CD14-positive monocyte (primary cell): ENCODE measurements around the gene NDUFS5. TPM values are rescaled to one million over a fixed set of nuclear protein-coding genes. Genes with fewer than 3 reads are reported as not detected.
A peak's percentile ranks its signal among the peaks of the same experiment; 100 is the strongest.

Experiments used
- DNase-seq, 3 donors: peaks; one replicate each; pipeline ENCODE4 v3.0.0-alpha.2; 2011 to 2022
- H2AFZ ChIP-seq: 2 replicates; pipeline ENCODE4 v1.6.0; 2012; ENCODE audit warnings: mild to moderate bottlenecking, low read depth, low read length, inconsistent platforms; ENCODE audit not compliant: insufficient read depth, poor library complexity, severe bottlenecking
- H3K27ac ChIP-seq, 2 donors: 1 replicate in 1 of 2; 2 replicates in 1 of 2; pipeline ENCODE4 v1.5.1; 2012 to 2013; ENCODE audit warnings: low read length in 2 of 2, control low read depth in 1 of 2, inconsistent platforms in 1 of 2, low read depth in 1 of 2, mild to moderate bottlenecking in 1 of 2
- H3K27me3 ChIP-seq, 2 donors: one replicate each; pipeline versions ENCODE4 v1.6.0 to v1.6.1; 2011 to 2013; ENCODE audit warnings: low read length in 2 of 2; ENCODE audit not compliant: control insufficient read depth in 2 of 2, insufficient read depth in 2 of 2
- H3K36me3 ChIP-seq, 2 donors: replicated peaks in 1 of 2; 1 replicate in 1 of 2; 2 replicates in 1 of 2; pipeline versions ENCODE4 v1.5.1 to v1.6.1; 2012 to 2013; ENCODE audit warnings: low read length in 2 of 2, control low read depth in 1 of 2, inconsistent platforms in 1 of 2, mild to moderate bottlenecking in 1 of 2; ENCODE audit not compliant: insufficient read depth in 2 of 2, control insufficient read depth in 1 of 2
- H3K4me1 ChIP-seq, 2 donors: 1 replicate in 1 of 2; 2 replicates in 1 of 2; pipeline versions ENCODE4 v1.5.1 to v1.6.1; 2012 to 2013; ENCODE audit warnings: low read length in 2 of 2, control low read depth in 1 of 2, inconsistent platforms in 1 of 2, mild to moderate bottlenecking in 1 of 2, moderate library complexity in 1 of 2; ENCODE audit not compliant: insufficient read depth in 2 of 2, control insufficient read depth in 1 of 2
- H3K4me2 ChIP-seq: replicated peaks from 2 replicates; pipeline ENCODE3; 2012; ENCODE audit warnings: low read length, moderate library complexity, mild to moderate bottlenecking; ENCODE audit not compliant: poor library complexity, severe bottlenecking; ENCODE audit errors: extremely low read depth
- H3K4me3 ChIP-seq, 3 experiments: fragments of 200-600 bp in 1 of 3; sonication (generic) in 1 of 3; replicated peaks in 1 of 3; 1 replicate in 2 of 3; 2 replicates in 1 of 3; pipeline ENCODE4 v1.5.1; 2011 to 2013; ENCODE audit warnings: low read length in 3 of 3, mild to moderate bottlenecking in 3 of 3, control low read depth in 2 of 3, low read depth in 2 of 3, inconsistent platforms in 1 of 3, moderate library complexity in 1 of 3
- H3K79me2 ChIP-seq: 2 replicates; pipeline ENCODE4 v1.6.0; 2012; ENCODE audit warnings: mild to moderate bottlenecking, control low read depth, inconsistent platforms, low read length, moderate library complexity; ENCODE audit not compliant: insufficient read depth
- H3K9ac ChIP-seq: 2 replicates; pipeline ENCODE4 v1.6.0; 2017; ENCODE audit warnings: low read length, mild to moderate bottlenecking; ENCODE audit not compliant: insufficient read depth, poor library complexity, severe bottlenecking
- H3K9me3 ChIP-seq, 2 donors: replicated peaks in 1 of 2; 1 replicate in 1 of 2; 2 replicates in 1 of 2; pipeline versions ENCODE4 v1.5.1 to v1.6.1; 2012 to 2013; ENCODE audit warnings: low read length in 2 of 2, control low read depth in 1 of 2; ENCODE audit not compliant: control insufficient read depth in 1 of 2, insufficient read depth in 1 of 2
- H4K20me1 ChIP-seq: 2 replicates; pipeline ENCODE4 v1.6.0; 2012; ENCODE audit warnings: mild to moderate bottlenecking, low read length, control low read depth, moderate library complexity; ENCODE audit not compliant: insufficient read depth
- H3K27ac Mint-ChIP-seq, 7 donors: one replicate each; pipeline ENCODE4 v1.8.0; 2020; ENCODE audit warnings: mild to moderate bottlenecking in 7 of 7, mixed read lengths in 7 of 7, moderate library complexity in 6 of 7, inconsistent platforms in 2 of 7
- H3K27me3 Mint-ChIP-seq, 3 donors: one replicate each; pipeline ENCODE4 v1.8.0; 2021 to 2022; ENCODE audit warnings: low read depth in 3 of 3, mild to moderate bottlenecking in 3 of 3, mixed read lengths in 3 of 3, moderate library complexity in 3 of 3, inconsistent platforms in 1 of 3
- H3K36me3 Mint-ChIP-seq, 2 donors: one replicate each; pipeline ENCODE4 v1.8.0; 2020; ENCODE audit warnings: mixed read lengths in 2 of 2, inconsistent platforms in 1 of 2, mild to moderate bottlenecking in 1 of 2
- H3K4me1 Mint-ChIP-seq: one replicate; pipeline ENCODE4 v1.8.0; 2020; ENCODE audit warnings: mild to moderate bottlenecking, mixed read lengths
- H3K4me3 Mint-ChIP-seq, 2 donors: one replicate each; pipeline ENCODE4 v1.8.0; 2020; ENCODE audit warnings: mild to moderate bottlenecking in 2 of 2, mixed read lengths in 2 of 2, moderate library complexity in 1 of 2
- H3K9me3 Mint-ChIP-seq, 7 donors: one replicate each; pipeline ENCODE4 v1.8.0; 2020 to 2022; ENCODE audit warnings: mixed read lengths in 7 of 7, mild to moderate bottlenecking in 6 of 7, moderate library complexity in 6 of 7, inconsistent platforms in 2 of 7
- CTCF ChIP-seq: fragments of 200-600 bp; IDR thresholded peaks from one replicate; pipeline ENCODE4 v1.8.0; 2022; ENCODE audit warnings: antibody characterized with exemption, mild to moderate bottlenecking
- WGBS: methylation state at CpG from one replicate; pipeline ENCODE4 v1.1.5; 2013; ENCODE audit warnings: missing lambda C conversion rate; ENCODE audit not compliant: insufficient coverage; 5-methylcytosine and 5-hydroxymethylcytosine counted together
- intact Hi-C, 2 donors: fragments of 100-400 bp; cut with micrococcal nuclease; formaldehyde crosslinking; loops; one replicate each; pipeline versions ENCODE4 v1.15.0 to v1.15.1; 2023
- polyA plus RNA-seq, 3 donors: library from polyadenylated mRNA; depleted of rRNA in 1 of 3; unstranded in 2 of 3; stranded (reverse) in 1 of 3; fragments of 300-500 nt in 2 of 3; fragments of >200 nt in 1 of 3; fragmentation: Illumina TruSeq in 2 of 3; gene quantifications; 1 replicate in 2 of 3; 2 replicates in 1 of 3; pipeline ENCODE4 v1.2.3, GENCODE V29; 2012 to 2021

Gene NDUFS5
- polyA plus RNA-seq, 3 donors = 119 to 463 (median 393) TPM

GRCh38 chr1:39080831-39081270 lies 54.7 kb downstream of the NDUFS5 start:
- peaks cover 0 to 9% of the 10 kb centered on the region in 2 donors for H3K36me3 Mint-ChIP-seq
- H3K79me2 ChIP-seq = no peaks in the 10 kb centered on the region
- intact Hi-C loops = no loop called here
- peak overlapping the region; percentile 68 for H3K4me2 ChIP-seq
- no peak overlapping the region for H2AFZ ChIP-seq
- H3K9ac ChIP-seq = peak overlapping the region; percentile 4
- DNase-seq = no peak
- TF ChIP-seq CTCF = no peak
- H3K4me3 Mint-ChIP-seq = peak overlapping the region; percentile 60 to 83
- H3K9me3 Mint-ChIP-seq = peaks cover 0 to 6% (median 2%) of the 10 kb centered on the region in 7 donors
- H4K20me1 ChIP-seq = no peaks in the 10 kb centered on the region
- H3K36me3 ChIP-seq = no peaks in the 10 kb centered on the region
- peaks cover 27 to 40% of the 10 kb centered on the region in 2 donors for H3K27me3 ChIP-seq
- H3K4me1 ChIP-seq = peaks cover 8 to 13% of the 10 kb centered on the region in 2 donors
- peaks cover 18% of the 10 kb centered on the region for H3K4me1 Mint-ChIP-seq
- H3K27ac Mint-ChIP-seq = no peak overlapping the region
- H3K27me3 Mint-ChIP-seq = peaks cover 29 to 49% (median 37%) of the 10 kb centered on the region in 3 donors
- peak overlapping the region in 1 of 3 experiments; percentile 56 for H3K4me3 ChIP-seq
- H3K9me3 ChIP-seq = peaks cover 0 to 4% of the 10 kb centered on the region in 2 donors
- H3K27ac ChIP-seq = no peak overlapping the region
- WGBS = 27% methylated on average over 17 of the region's 35 CpGs

DNA sequence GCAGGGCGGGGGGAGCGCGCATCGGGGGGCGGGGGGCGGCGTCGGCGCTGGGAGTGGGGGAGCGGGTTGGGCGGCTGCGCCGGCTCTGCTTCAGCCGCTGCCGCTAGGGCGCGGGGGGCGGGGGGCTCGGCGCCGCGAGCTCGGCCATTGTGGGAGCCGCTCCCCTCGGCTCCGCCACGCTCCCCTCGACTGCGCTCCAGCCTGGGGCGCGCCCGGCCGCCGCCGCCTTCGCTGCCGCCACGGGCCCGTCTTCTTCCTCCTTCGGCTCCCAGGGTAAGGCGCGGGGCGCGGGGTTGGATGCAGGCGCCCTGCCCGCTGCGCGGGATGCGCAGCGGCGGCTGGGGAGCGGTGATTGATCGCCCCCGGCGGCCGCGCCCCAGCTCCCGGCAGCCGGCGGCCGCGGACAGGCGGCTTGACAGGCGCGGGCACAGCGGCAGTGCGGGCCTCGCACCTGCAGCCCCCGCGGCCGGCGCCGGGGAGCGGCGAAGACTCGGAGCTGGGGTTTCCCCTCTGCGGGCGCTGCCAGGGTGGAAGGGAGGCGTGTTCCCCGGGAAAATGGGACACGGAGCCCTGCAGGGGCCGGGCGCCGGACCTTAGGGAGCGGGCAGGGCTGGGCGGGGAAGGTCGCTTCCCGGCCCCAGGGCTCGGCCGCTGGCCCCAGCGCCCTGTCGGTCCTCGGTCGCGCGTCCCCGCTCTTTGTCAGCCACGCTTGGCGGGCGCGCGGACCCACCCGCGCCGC lies 55.3 kb downstream of the NDUFS5 start:
- H3K4me1 Mint-ChIP-seq = peaks cover 15% of the 10 kb centered on the region
- H3K4me3 Mint-ChIP-seq = no peak overlapping the region
- Histone ChIP-seq H3K4me2 (peak overlapping the region; percentile 68), H3K79me2 (no peaks in the 10 kb centered on the region), H4K20me1 (no peaks in the 10 kb centered on the region), H3K4me3 (peak overlapping the region in 1 of 3 experiments; percentile 56), H3K27me3 (peaks cover 27 to 40% of the 10 kb centered on the region in 2 donors), H2AFZ (peak overlapping the region; percentile 41), H3K9me3 (peaks cover 0 to 4% of the 10 kb centered on the region in 2 donors), H3K4me1 (peaks cover 8 to 13% of the 10 kb centered on the region in 2 donors), H3K27ac (no peak overlapping the region), H3K9ac (peak overlapping the region; percentile 4), H3K36me3 (no peaks in the 10 kb centered on the region)
- peak; percentile 34 to 53 (median 43) for DNase-seq
- no peak overlapping the region for H3K27ac Mint-ChIP-seq
- H3K9me3 Mint-ChIP-seq = peaks cover 0 to 6% (median 2%) of the 10 kb centered on the region in 7 donors
- WGBS = 1% methylated on average over 98 of the region's 105 CpGs
- H3K36me3 Mint-ChIP-seq = peaks cover 0 to 9% of the 10 kb centered on the region in 2 donors
- intact Hi-C loops = no loop called here
- peaks cover 29 to 51% (median 37%) of the 10 kb centered on the region in 3 donors for H3K27me3 Mint-ChIP-seq
- TF ChIP-seq CTCF = no peak
